T-cell (primary cell): ENCODE results near the gene INTS14. TPM values are rescaled to one million over a fixed set of nuclear protein-coding genes. Genes with fewer than 3 reads are reported as not detected.

Experiments
- ATAC-seq, 4 experiments: fragments of 200-7000 bp in 3 of 4; fragments of 150-1000 bp in 1 of 4; cut with Tn5 transposase; replicated peaks in 1 of 4; 1 replicate in 3 of 4; 2 replicates in 1 of 4; pipeline ENCODE4 v1.10.0; 2021; ENCODE audit warnings: moderate library complexity in 3 of 4, mild to moderate bottlenecking in 2 of 4, moderate number of reproducible peaks in 1 of 4
- CTCF ChIA-PET, 2 donors: fragments of 300-600 bp; sonication (Branson Sonifier 250); formaldehyde crosslinking; loops; one replicate each; lab custom pipeline; 2022; ENCODE audit warnings: antibody characterized with exemption in 2 of 2; lab: Charles Lee
- POLR2A ChIA-PET, 2 donors: fragments of 300-600 bp; sonication (Branson Sonifier 250); formaldehyde crosslinking; loops; one replicate each; lab custom pipeline; 2022; ENCODE audit warnings: antibody characterized with exemption in 2 of 2; lab: Charles Lee
- DNase-seq, 35 experiments: peaks; one replicate each; pipeline versions ENCODE4 v3.0.0 to v3.0.0-alpha.2; 2013 to 2023
- H3K27ac ChIP-seq: one replicate; pipeline ENCODE4 v1.5.1; 2013; ENCODE audit warnings: low read length
- H3K27me3 ChIP-seq, 2 experiments: replicated peaks in 1 of 2; 1 replicate in 1 of 2; 2 replicates in 1 of 2; pipeline versions ENCODE4 v1.6.1 to v1.7.0; 2013; ENCODE audit warnings: low read length in 1 of 2, mixed read lengths in 1 of 2; ENCODE audit not compliant: control insufficient read depth in 2 of 2, insufficient read depth in 2 of 2; ENCODE audit errors: extremely low read depth in 1 of 2
- H3K36me3 ChIP-seq, 2 donors: 1 replicate in 1 of 2; 2 replicates in 1 of 2; pipeline versions ENCODE4 v1.6.1 to v1.7.0; 2013; ENCODE audit warnings: low read length in 1 of 2; ENCODE audit not compliant: control insufficient read depth in 2 of 2, insufficient read depth in 1 of 2; ENCODE audit errors: extremely low read depth in 1 of 2
- H3K4me1 ChIP-seq, 2 experiments: 1 replicate in 1 of 2; 2 replicates in 1 of 2; pipeline versions ENCODE4 v1.6.1 to v1.7.0; 2013; ENCODE audit warnings: low read length in 2 of 2, mixed read lengths in 1 of 2; ENCODE audit not compliant: insufficient read depth in 2 of 2, control insufficient read depth in 1 of 2; ENCODE audit errors: extremely low read depth in 1 of 2
- H3K4me3 ChIP-seq, 2 donors: 1 replicate in 1 of 2; 2 replicates in 1 of 2; pipeline versions ENCODE4 v1.5.1 to v1.7.0; 2013; ENCODE audit warnings: mild to moderate bottlenecking in 2 of 2, low read length in 1 of 2, moderate library complexity in 1 of 2; ENCODE audit not compliant: control insufficient read depth in 1 of 2; ENCODE audit errors: extremely low read depth in 1 of 2
- H3K9me3 ChIP-seq: 2 replicates; pipeline ENCODE4 v1.7.0; 2013
- H3K27ac Mint-ChIP-seq, 2 donors: one replicate each; pipeline ENCODE4 v1.8.0; 2020 to 2021; ENCODE audit warnings: mild to moderate bottlenecking in 2 of 2, mixed read lengths in 2 of 2
- H3K27me3 Mint-ChIP-seq, 2 donors: one replicate each; pipeline ENCODE4 v1.8.0; 2021 to 2022; ENCODE audit warnings: mixed read lengths in 2 of 2
- H3K36me3 Mint-ChIP-seq: one replicate; pipeline ENCODE4 v1.8.0; 2021; ENCODE audit warnings: mixed read lengths
- H3K4me1 Mint-ChIP-seq, 3 donors: one replicate each; pipeline ENCODE4 v1.8.0; 2020 to 2022; ENCODE audit warnings: mixed read lengths in 3 of 3, mild to moderate bottlenecking in 1 of 3
- H3K4me3 Mint-ChIP-seq, 3 donors: one replicate each; pipeline ENCODE4 v1.8.0; 2020 to 2022; ENCODE audit warnings: mild to moderate bottlenecking in 3 of 3, mixed read lengths in 3 of 3, moderate library complexity in 3 of 3
- H3K9me3 Mint-ChIP-seq, 3 donors: one replicate each; pipeline ENCODE4 v1.8.0; 2020 to 2022; ENCODE audit warnings: mixed read lengths in 3 of 3
- WGBS: methylation state at CpG from one replicate; pipeline ENCODE4 v1.1.5; 2013; ENCODE audit warnings: missing lambda C conversion rate; ENCODE audit not compliant: insufficient coverage; 5-methylcytosine and 5-hydroxymethylcytosine counted together
- total RNA-seq, 35 experiments: library from RNA in 6 of 35; stranded (reverse) in 6 of 35; fragments of 120-200 nt in 1 of 35; gene quantifications; one replicate each; pipeline versions ENCODE4 v1.2.1 to v1.2.4 and lab custom pipeline; 2013 to 2026

INTS14 gene
- total RNA-seq, 5 donors from 2014 or later (not counting 1 experiment from before 2014, with no cell fraction given) = 26.6 to 36.4 (median 34.4) TPM

- no peaks in the 10 kb centered on the region for H3K9me3 ChIP-seq
- H3K9me3 Mint-ChIP-seq = no peaks in the 10 kb centered on the region
- H3K4me1 ChIP-seq = no peaks in the 10 kb centered on the region
- no CpG with 5 or more reads among the region's 3 CpGs for WGBS
- DNase-seq (no peak), ATAC-seq (no peak)
- POLR2A ChIA-PET = no interaction called here
- peaks cover 42% of the 10 kb centered on the region for H3K36me3 Mint-ChIP-seq
- H3K4me3 ChIP-seq = no peak overlapping the region
- no peak overlapping the region for H3K27ac Mint-ChIP-seq
- H3K4me1 Mint-ChIP-seq = no peaks in the 10 kb centered on the region
- H3K36me3 ChIP-seq = peaks cover 9 to 45% of the 10 kb centered on the region in 2 donors
- H3K4me3 Mint-ChIP-seq = no peak overlapping the region
- CTCF ChIA-PET = no interaction called here
- no peak overlapping the region for H3K27ac ChIP-seq
- no peaks in the 10 kb centered on the region for H3K27me3 Mint-ChIP-seq
- H3K27me3 ChIP-seq = no peaks in the 10 kb centered on the region
Measured at GRCh38 chr15:65569728-65570127, 41.2 kb downstream of the INTS14 start.

GRCh38 chr15:65561934-65562333, 49.0 kb downstream of the INTS14 start:
- 94% methylated on average over 3 of the region's 6 CpGs for WGBS

GRCh38 chr15:65559941-65560340, 51.0 kb downstream of the INTS14 start:
- ChIA-PET POLR2A (no interaction called here), CTCF (interaction anchor here in 1 of 2 donors (0.5 kb wide), 1 partner anchor 1356 kb away, joined by 3 read pairs; no protein-coding TSS in a partner anchor)
- Mint-ChIP-seq H3K9me3 (no peaks in the 10 kb centered on the region), H3K4me1 (no peaks in the 10 kb centered on the region), H3K36me3 (peaks cover 71% of the 10 kb centered on the region), H3K27ac (no peak overlapping the region), H3K4me3 (no peak overlapping the region), H3K27me3 (no peaks in the 10 kb centered on the region)
- H3K4me1 ChIP-seq = no peaks in the 10 kb centered on the region
- no peak for DNase-seq
- no peak for ATAC-seq
- no peaks in the 10 kb centered on the region for H3K27me3 ChIP-seq
- no peaks in the 10 kb centered on the region for H3K9me3 ChIP-seq
- no peak overlapping the region for H3K4me3 ChIP-seq
- peaks cover 6 to 47% of the 10 kb centered on the region in 2 donors for H3K36me3 ChIP-seq
- H3K27ac ChIP-seq = no peak overlapping the region

More at GRCh38 chr15:65561934-65562333, 49.0 kb downstream of the INTS14 start:
- no peak overlapping the region for H3K4me3 Mint-ChIP-seq
- ChIA-PET POLR2A (no interaction called here), CTCF (no interaction called here)
- Histone ChIP-seq H3K9me3 (no peaks in the 10 kb centered on the region), H3K27ac (no peak overlapping the region), H3K36me3 (peaks cover 12 to 40% of the 10 kb centered on the region in 2 donors), H3K4me3 (no peak overlapping the region), H3K4me1 (no peaks in the 10 kb centered on the region), H3K27me3 (no peaks in the 10 kb centered on the region)
- H3K9me3 Mint-ChIP-seq = no peaks in the 10 kb centered on the region
- no peaks in the 10 kb centered on the region for H3K4me1 Mint-ChIP-seq
- H3K36me3 Mint-ChIP-seq = peaks cover 73% of the 10 kb centered on the region
- no peaks in the 10 kb centered on the region for H3K27me3 Mint-ChIP-seq
- no peak for DNase-seq
- ATAC-seq = no peak
- no peak overlapping the region for H3K27ac Mint-ChIP-seq

GRCh38 chr15:65558997-65559760, 51.8 kb downstream of the INTS14 start:
- ATAC-seq = no peak

GRCh38 chr15:65558336-65558735, 52.6 kb downstream of the INTS14 start:
- CTCF ChIA-PET = no interaction called here
- Mint-ChIP-seq H3K4me1 (no peaks in the 10 kb centered on the region), H3K36me3 (peaks cover 70% of the 10 kb centered on the region), H3K27ac (no peak overlapping the region), H3K27me3 (no peaks in the 10 kb centered on the region), H3K4me3 (no peak overlapping the region), H3K9me3 (no peaks in the 10 kb centered on the region)
- ATAC-seq (no peak), DNase-seq (no peak)
- Histone ChIP-seq H3K4me3 (no peak overlapping the region), H3K27me3 (no peaks in the 10 kb centered on the region), H3K9me3 (no peaks in the 10 kb centered on the region), H3K36me3 (peaks cover 6 to 39% of the 10 kb centered on the region in 2 donors), H3K27ac (no peak overlapping the region), H3K4me1 (no peaks in the 10 kb centered on the region)
- POLR2A ChIA-PET = interaction anchor here in 1 of 2 donors (0.6 kb wide), 1 partner anchor 112 kb away, joined by 6 read pairs; no protein-coding TSS in a partner anchor
- WGBS = 100% methylated on average over 5 of the region's 5 CpGs

More at GRCh38 chr15:65558997-65559760, 51.8 kb downstream of the INTS14 start:
- no peak overlapping the region for H3K4me3 Mint-ChIP-seq
- 100% methylated on average over 2 of the region's 6 CpGs for WGBS
- Histone ChIP-seq H3K4me1 (no peaks in the 10 kb centered on the region), H3K27me3 (no peaks in the 10 kb centered on the region), H3K4me3 (no peak overlapping the region), H3K36me3 (peaks cover 6 to 42% of the 10 kb centered on the region in 2 donors), H3K9me3 (no peaks in the 10 kb centered on the region), H3K27ac (no peak overlapping the region)
- H3K9me3 Mint-ChIP-seq = no peaks in the 10 kb centered on the region
- POLR2A ChIA-PET = no interaction called here
- peaks cover 68% of the 10 kb centered on the region for H3K36me3 Mint-ChIP-seq
- H3K27ac Mint-ChIP-seq = no peak overlapping the region
- CTCF ChIA-PET = no interaction called here
- H3K4me1 Mint-ChIP-seq = no peaks in the 10 kb centered on the region
- H3K27me3 Mint-ChIP-seq = no peaks in the 10 kb centered on the region
- no peak for DNase-seq

GRCh38 chr15:65556622-65557021, 54.3 kb downstream of the INTS14 start:
- H3K4me3 ChIP-seq = no peak overlapping the region
- H3K9me3 ChIP-seq = no peaks in the 10 kb centered on the region
- WGBS = 100% methylated on average over 3 of the region's 7 CpGs
- Mint-ChIP-seq H3K27me3 (no peaks in the 10 kb centered on the region), H3K4me1 (no peaks in the 10 kb centered on the region), H3K27ac (no peak overlapping the region), H3K4me3 (no peak overlapping the region), H3K9me3 (no peaks in the 10 kb centered on the region), H3K36me3 (peaks cover 70% of the 10 kb centered on the region)
- ATAC-seq (no peak), DNase-seq (no peak)
- peaks cover 0 to 29% of the 10 kb centered on the region in 2 donors for H3K36me3 ChIP-seq
- CTCF ChIA-PET = no interaction called here
- H3K4me1 ChIP-seq = no peaks in the 10 kb centered on the region
- H3K27me3 ChIP-seq = no peaks in the 10 kb centered on the region
- no peak overlapping the region for H3K27ac ChIP-seq
- POLR2A ChIA-PET = interaction anchor here in 1 of 2 donors (0.6 kb wide), 1 partner anchor 476 kb away, joined by 15 read pairs; no protein-coding TSS in a partner anchor
